ENCODE results near the gene ATP6V0C. TPM values are rescaled to one million over a fixed set of nuclear protein-coding genes. Genes with fewer than 3 reads are reported as not detected.

Gene ATP6V0C
- total RNA-seq, 1 experiment from 2014 or later = 176 TPM

DNA sequence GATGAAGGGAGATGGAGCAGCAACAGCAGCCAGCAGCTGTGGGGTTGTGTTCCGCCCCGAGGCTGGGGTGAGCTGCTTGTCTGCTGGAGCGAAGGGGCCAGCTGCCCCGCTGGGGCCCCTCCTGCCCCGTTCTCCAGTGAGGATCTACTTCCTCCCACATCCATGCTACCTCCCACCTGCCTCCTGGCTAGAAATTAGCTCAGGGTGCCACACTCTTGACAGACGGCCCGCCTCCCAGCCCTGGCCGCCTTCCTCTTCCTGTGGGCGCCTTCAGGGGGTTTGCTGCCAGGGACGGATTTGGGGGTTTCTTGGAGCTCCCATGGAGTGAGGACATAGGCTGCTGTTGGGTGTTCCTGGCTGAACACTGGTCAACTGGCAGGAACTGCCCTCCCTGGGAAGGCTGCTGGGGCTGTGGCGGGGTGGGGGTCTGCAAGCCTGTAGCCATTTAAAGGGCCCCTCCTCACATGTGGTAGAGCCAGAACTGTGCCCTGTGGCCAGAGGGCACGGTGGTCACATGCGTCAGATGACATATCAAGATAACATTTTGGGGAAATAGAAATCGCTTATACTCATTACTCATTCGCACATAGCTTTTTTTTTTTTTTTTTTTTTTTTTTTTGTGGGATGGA, 25.7 kb upstream of the ATP6V0C start:
- no CpG with 5 or more reads among the region's 15 CpGs for WGBS (ENCODE audit: extremely low coverage, insufficient read length, low lambda C conversion rate)
- Histone ChIP-seq H2AFZ (ENCODE audit: low read length) (no peak overlapping the region), H2BK12ac (ENCODE audit: insufficient read length, low read depth, low read length) (no peak overlapping the region), H3K27me3 (ENCODE audit: insufficient read depth, low read length) (no peaks in the 10 kb centered on the region), H3K56ac (ENCODE audit: insufficient read length, low read depth, low read length) (no peak overlapping the region), H4K20me1 (ENCODE audit: control insufficient read depth, insufficient read depth, insufficient read length) (no peaks in the 10 kb centered on the region), H3K4ac (ENCODE audit: low read depth, low read length) (no peak overlapping the region), H3K79me2 (ENCODE audit: insufficient read depth, low read length) (no peaks in the 10 kb centered on the region), H3K4me2 (ENCODE audit: insufficient read depth, insufficient read length, low read length) (no peak overlapping the region), H3K23ac (ENCODE audit: insufficient read length, low read depth, low read length) (no peak overlapping the region), H3K23me2 (ENCODE audit: insufficient read length, low read depth, low read length, poor library complexity, severe bottlenecking) (no peaks in the 10 kb centered on the region), H2AK5ac (ENCODE audit: insufficient read length, low read length) (no peak overlapping the region), H3K27ac (ENCODE audit: insufficient read length, low read depth, low read length) (no peak overlapping the region), H3K14ac (ENCODE audit: insufficient read depth, low read length) (no peak overlapping the region), H4K8ac (replicated peaks; ENCODE audit: insufficient read length, low read depth, low read length) (no peak overlapping the region), H2BK5ac (ENCODE audit: insufficient read length, low read length) (no peak overlapping the region), H2BK15ac (ENCODE audit: low read depth, low read length) (no peak overlapping the region), H4K5ac (ENCODE audit: insufficient read length, low read depth, low read length) (no peak overlapping the region), H3K18ac (ENCODE audit: insufficient read length, low read depth, low read length) (no peak overlapping the region), H2BK120ac (ENCODE audit: low read depth, low read length, poor library complexity, severe bottlenecking) (no peak overlapping the region), H3K79me1 (ENCODE audit: insufficient read depth, low read depth, low read length, poor library complexity, severe bottlenecking) (no peaks in the 10 kb centered on the region), H3K4me1 (ENCODE audit: insufficient read depth, low read length) (no peaks in the 10 kb centered on the region), H2BK20ac (ENCODE audit: low read depth, low read length, poor library complexity, severe bottlenecking) (no peak overlapping the region), H3K9me3 (ENCODE audit: control insufficient read depth, low read depth, low read length) (no peaks in the 10 kb centered on the region), H4K91ac (ENCODE audit: insufficient read length, low read depth, low read length) (no peak overlapping the region), H3K9ac (ENCODE audit: extremely low read depth, insufficient read length, low read length) (no peak overlapping the region), H3T11ph (ENCODE audit: low read length) (no peak overlapping the region)
- Mint-ChIP-seq H3K4me3 (no peak overlapping the region), H3K27ac (no peak overlapping the region), H3K36me3 (ENCODE audit: insufficient read depth in 1 of 3, low read depth in 3 of 3) (no peaks in the 10 kb centered on the region), H3K4me1 (peaks cover 9 to 15% of the 10 kb centered on the region in 2 experiments), H3K9me3 (no peaks in the 10 kb centered on the region), H3K27me3 (ENCODE audit: low read depth) (no peaks in the 10 kb centered on the region)
- TF ChIP-seq, protein P1, sequence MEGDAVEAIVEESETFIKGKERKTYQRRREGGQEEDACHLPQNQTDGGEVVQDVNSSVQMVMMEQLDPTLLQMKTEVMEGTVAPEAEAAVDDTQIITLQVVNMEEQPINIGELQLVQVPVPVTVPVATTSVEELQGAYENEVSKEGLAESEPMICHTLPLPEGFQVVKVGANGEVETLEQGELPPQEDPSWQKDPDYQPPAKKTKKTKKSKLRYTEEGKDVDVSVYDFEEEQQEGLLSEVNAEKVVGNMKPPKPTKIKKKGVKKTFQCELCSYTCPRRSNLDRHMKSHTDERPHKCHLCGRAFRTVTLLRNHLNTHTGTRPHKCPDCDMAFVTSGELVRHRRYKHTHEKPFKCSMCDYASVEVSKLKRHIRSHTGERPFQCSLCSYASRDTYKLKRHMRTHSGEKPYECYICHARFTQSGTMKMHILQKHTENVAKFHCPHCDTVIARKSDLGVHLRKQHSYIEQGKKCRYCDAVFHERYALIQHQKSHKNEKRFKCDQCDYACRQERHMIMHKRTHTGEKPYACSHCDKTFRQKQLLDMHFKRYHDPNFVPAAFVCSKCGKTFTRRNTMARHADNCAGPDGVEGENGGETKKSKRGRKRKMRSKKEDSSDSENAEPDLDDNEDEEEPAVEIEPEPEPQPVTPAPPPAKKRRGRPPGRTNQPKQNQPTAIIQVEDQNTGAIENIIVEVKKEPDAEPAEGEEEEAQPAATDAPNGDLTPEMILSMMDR (conservative IDR thresholded peaks at IDR 0.05) = no peak
- DNase-seq = no peak
